ENCODE measurements around the gene ANKIB1.
"Not testable (repeated sequence)": the region's sequence is repeated elsewhere in the genome, so short reads cannot be mapped to it uniquely, and the experiment has no call there.

ANKIB1 gene

DNA sequence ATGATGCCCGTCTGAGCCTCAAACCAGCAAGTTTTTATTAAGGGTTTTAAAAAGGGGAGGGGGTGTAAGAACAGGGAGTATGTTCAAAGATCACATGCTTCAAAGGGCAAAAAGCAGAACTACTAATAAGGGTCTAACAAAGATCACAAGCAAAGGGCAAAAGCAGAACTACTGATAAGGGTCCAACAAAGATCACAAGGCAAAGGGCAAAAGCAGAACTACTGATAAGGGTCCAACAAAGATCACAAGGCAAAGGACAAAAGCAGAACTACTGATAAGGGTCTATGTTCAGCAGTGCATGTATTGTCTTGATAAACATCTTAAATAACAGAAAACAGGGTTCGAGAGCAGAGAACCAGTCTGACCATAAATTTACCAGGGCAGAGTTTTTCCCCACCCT, 196.9 kb downstream of the ANKIB1 start:
- not testable (repeated sequence) for DNase-seq (ENCODE audit: low read depth in 2 of 2, low spot score in 1 of 2)

- DNase-seq (ENCODE audit: low read depth in 2 of 2, low spot score in 1 of 2): no peak
These were observed 201.1 kb downstream of the ANKIB1 start for GRCh38 chr7:92446869-92447344.

DNA sequence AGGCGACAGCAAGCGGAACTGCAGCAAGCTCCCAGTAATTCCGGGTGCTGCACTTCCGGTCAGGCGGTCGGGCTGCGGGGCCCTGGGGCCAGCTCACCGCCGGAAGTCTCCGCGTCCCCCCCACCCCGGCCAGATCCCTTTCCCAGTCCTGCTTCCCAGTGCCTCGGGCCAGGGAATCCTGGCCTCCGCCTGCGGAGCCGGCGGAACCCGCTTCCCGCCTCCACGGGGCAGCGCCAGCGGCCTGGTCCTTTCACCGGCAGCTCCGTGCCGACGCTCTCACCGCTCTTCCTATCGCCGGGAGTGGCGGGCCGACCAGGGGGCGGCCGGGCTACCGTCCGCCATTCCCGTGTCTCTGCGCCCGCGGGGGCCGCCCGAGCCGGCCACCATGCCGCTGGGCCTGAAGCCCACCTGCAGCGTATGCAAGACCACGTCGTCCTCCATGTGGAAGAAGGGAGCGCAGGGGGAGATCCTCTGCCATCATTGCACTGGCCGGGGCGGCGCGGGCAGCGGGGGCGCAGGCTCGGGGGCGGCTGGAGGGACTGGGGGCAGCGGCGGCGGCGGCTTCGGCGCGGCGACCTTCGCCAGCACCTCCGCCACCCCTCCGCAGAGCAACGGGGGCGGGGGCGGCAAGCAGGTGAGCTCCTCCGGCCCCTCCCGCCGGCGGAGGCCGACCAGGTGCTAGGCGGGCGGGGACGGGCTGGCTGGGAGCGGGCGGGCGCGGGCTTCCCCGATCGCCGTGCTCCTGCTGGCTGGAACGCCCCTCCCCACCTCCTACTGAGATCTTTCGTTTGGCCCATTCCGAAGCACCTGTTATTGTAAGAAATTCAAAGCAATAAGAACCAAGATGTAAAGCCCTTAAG, 201.8 kb downstream of the ANKIB1 start, which contains the start of gene GATAD1:
Gene GATAD1, plus strand, starts transcription at position 138 of the 860 bp plus-strand sequence. Its CDS starts 248 bp downstream, at position 386.
- peak; percentile 50 to 67 for DNase-seq (ENCODE audit: low read depth in 2 of 2, low spot score in 1 of 2)

- peak in 1 of 2 donors; percentile 41 for DNase-seq (ENCODE audit: low read depth in 2 of 2, low spot score in 1 of 2)
These were observed 202.5 kb downstream of the ANKIB1 start for GRCh38 chr7:92448205-92448747.

Data from stimulated activated CD8-positive, alpha-beta memory T cell treated with anti-CD3 and anti-CD28 coated beads, Interleukin-4, amount 100 ng/mL, for 1 hour (primary cell).